ENCODE results near the gene ADAMTS17. TPM values are rescaled to one million over a fixed set of nuclear protein-coding genes. Genes with fewer than 3 reads are reported as not detected.

Gene ADAMTS17
- total RNA-seq, 1 experiment from 2014 or later, result 4.2 TPM

DNA sequence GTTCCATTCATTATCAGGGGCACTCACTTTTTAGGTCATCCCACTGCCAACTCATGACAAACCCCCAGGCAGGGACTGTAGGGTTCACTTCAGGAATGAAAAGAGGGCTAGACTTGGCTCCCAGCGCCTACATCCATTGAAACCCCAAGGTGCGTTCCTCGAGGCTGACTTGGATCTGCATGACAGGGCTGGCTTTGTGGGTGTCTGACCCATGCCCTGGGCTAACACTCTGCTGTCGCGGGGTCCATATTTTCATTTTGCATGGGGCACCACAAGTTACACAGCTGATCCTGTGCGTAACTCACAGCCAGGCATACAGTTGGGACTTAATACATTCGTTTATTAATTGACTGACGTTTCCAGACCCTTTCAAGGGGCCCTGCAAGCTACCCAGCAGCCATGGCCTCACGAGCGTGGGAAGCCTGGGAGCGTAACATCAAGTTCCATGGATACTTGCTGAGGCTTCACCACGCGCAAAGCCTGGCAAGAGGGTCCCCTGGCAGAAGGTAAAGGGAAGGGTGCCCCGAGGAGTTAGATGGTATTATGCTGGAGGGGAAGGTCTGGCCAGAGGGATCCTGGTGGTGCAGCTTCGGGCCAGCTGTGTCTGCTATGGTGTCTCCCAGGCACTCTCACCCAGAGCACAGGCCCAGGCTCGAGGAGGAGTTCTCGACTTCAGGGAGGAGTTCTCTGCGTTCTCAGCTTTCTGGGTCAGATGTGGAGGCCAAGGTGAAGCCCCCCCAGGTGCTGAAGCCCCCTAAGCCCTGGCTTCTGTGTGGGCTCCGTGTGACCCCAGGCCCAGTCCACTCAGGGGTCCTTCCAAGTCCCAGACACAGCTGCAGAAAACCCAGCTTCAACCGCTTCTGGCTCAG lies 85.4 kb downstream of the ADAMTS17 start:
- ATAC-seq (no peak), DNase-seq (ENCODE audit: low read depth, low spot score) (no peak)
- intact Hi-C loops (cut with micrococcal nuclease), result no loop called here
- Histone ChIP-seq H3K79me2 (ENCODE audit: insufficient read depth, low read length) (no peaks in the 10 kb centered on the region), H4K20me1 (ENCODE audit: insufficient read depth) (no peaks in the 10 kb centered on the region), H3K9me3 (ENCODE audit: control insufficient read depth in 1 of 2, insufficient read depth in 1 of 2, low read depth in 1 of 2, low read length in 2 of 2) (no peaks in the 10 kb centered on the region), H3K4me2 (ENCODE audit: low read length) (no peak overlapping the region), H2AFZ (ENCODE audit: low read depth, low read length, poor library complexity, severe bottlenecking) (no peak overlapping the region), H3K9ac (ENCODE audit: low read length) (no peak overlapping the region), H3K27me3 (ENCODE audit: insufficient read depth, low read length) (no peaks in the 10 kb centered on the region), H3K27ac (ENCODE audit: low read depth, low read length) (no peak overlapping the region), H3K9me2 (ENCODE audit: insufficient read depth) (no peaks in the 10 kb centered on the region), H3K36me3 (ENCODE audit: control insufficient read depth in 1 of 2, insufficient read depth in 2 of 2, low read length in 2 of 2) (no peaks in the 10 kb centered on the region), H3K4me1 (ENCODE audit: control insufficient read depth in 1 of 2, insufficient read depth in 2 of 2, low read length in 2 of 2) (no peaks in the 10 kb centered on the region), H3K4me3 (replicated peaks in 1 of 2; ENCODE audit: low read depth in 1 of 2, low read length in 2 of 2) (no peak overlapping the region)
- BruUV-seq (replicated peaks), result no TSS peak
- RAD21 ChIA-PET (ENCODE audit: low non-redundant PET in 1 of 2, low total read pairs in 2 of 2, uncharacterized antibody in 2 of 2, unreplicated experiment in 2 of 2), result no interaction called here
- CTCF ChIA-PET, result no interaction called here
- POLR2A ChIA-PET, result no interaction called here
- TF ChIP-seq, protein P1, sequence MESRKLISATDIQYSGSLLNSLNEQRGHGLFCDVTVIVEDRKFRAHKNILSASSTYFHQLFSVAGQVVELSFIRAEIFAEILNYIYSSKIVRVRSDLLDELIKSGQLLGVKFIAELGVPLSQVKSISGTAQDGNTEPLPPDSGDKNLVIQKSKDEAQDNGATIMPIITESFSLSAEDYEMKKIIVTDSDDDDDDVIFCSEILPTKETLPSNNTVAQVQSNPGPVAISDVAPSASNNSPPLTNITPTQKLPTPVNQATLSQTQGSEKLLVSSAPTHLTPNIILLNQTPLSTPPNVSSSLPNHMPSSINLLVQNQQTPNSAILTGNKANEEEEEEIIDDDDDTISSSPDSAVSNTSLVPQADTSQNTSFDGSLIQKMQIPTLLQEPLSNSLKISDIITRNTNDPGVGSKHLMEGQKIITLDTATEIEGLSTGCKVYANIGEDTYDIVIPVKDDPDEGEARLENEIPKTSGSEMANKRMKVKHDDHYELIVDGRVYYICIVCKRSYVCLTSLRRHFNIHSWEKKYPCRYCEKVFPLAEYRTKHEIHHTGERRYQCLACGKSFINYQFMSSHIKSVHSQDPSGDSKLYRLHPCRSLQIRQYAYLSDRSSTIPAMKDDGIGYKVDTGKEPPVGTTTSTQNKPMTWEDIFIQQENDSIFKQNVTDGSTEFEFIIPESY (IDR thresholded peaks at IDR 0.05; ENCODE audit: extremely low read depth, insufficient replicate concordance, low read length), result no peak
- TF ChIP-seq POLR2AphosphoS5 (IDR thresholded peaks at IDR 0.05; ENCODE audit: low read depth, low read length), result no peak
- no peak for TF ChIP-seq ELF1 (IDR thresholded peaks at IDR 0.05; ENCODE audit: borderline replicate concordance, low read depth)
- TF ChIP-seq TCF7L2 (IDR thresholded peaks at IDR 0.05; ENCODE audit: borderline replicate concordance, extremely low read depth, insufficient read depth, insufficient read length), result no peak
- no peak for TF ChIP-seq EZH2 (IDR thresholded peaks at IDR 0.05)
- TF ChIP-seq EGR1 (IDR thresholded peaks at IDR 0.05; ENCODE audit: low read depth), result no peak
- TF ChIP-seq CEBPB (IDR thresholded peaks at IDR 0.05; ENCODE audit: low read depth), result no peak
- TF ChIP-seq, protein P2, sequence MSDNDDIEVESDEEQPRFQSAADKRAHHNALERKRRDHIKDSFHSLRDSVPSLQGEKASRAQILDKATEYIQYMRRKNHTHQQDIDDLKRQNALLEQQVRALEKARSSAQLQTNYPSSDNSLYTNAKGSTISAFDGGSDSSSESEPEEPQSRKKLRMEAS (IDR thresholded peaks at IDR 0.05), result no peak

Measured in HCT116 (cell line).